GM21723 (cell line): ENCODE data around the gene MRPS14.

Experiments used
- ATAC-seq: cut with Tn5 transposase; IDR thresholded peaks from one replicate; pipeline ENCODE4 v1.9.1; 2021; ENCODE audit warnings: mild to moderate bottlenecking, moderate library complexity; ENCODE audit not compliant: unreplicated experiment

Gene MRPS14

GRCh38 chr1:174988986-174989385 is 34.2 kb downstream of the MRPS14 start:
- ATAC-seq = peak; percentile 70

- no peak for ATAC-seq
Observed at GRCh38 chr1:174988539-174988938, 34.7 kb downstream of the MRPS14 start.

GRCh38 chr1:174984952-174985351 is 38.3 kb downstream of the MRPS14 start:
- no peak for ATAC-seq

- ATAC-seq = no peak
Observed at GRCh38 chr1:174982971-174983689, 40.1 kb downstream of the MRPS14 start.

GRCh38 chr1:174976436-174977108 is 46.7 kb downstream of the MRPS14 start:
- no peak for ATAC-seq

GRCh38 chr1:174975764-174976163 is 47.5 kb downstream of the MRPS14 start:
- ATAC-seq = no peak

GRCh38 chr1:174974711-174975119 is 48.5 kb downstream of the MRPS14 start:
- no peak for ATAC-seq

- ATAC-seq = no peak
Observed at GRCh38 chr1:174971902-174972301, 51.3 kb downstream of the MRPS14 start.

- ATAC-seq = no peak
Observed at GRCh38 chr1:174971466-174971865, 51.8 kb downstream of the MRPS14 start.

GRCh38 chr1:174969977-174970376 is 53.2 kb downstream of the MRPS14 start:
- ATAC-seq = no peak

- peak; percentile 81 for ATAC-seq
Observed at GRCh38 chr1:174968750-174969244, 54.4 kb downstream of the MRPS14 start.

- no peak for ATAC-seq
Observed at GRCh38 chr1:174967845-174968705, 55.1 kb downstream of the MRPS14 start.

- ATAC-seq = no peak
Observed at GRCh38 chr1:174966008-174966572, 57.1 kb downstream of the MRPS14 start.

GRCh38 chr1:174965362-174966007 is 57.7 kb downstream of the MRPS14 start:
- no peak for ATAC-seq

- ATAC-seq = no peak
Observed at GRCh38 chr1:174964972-174965361, 58.3 kb downstream of the MRPS14 start.

GRCh38 chr1:174964261-174964971 is 58.8 kb downstream of the MRPS14 start:
- no peak for ATAC-seq

GRCh38 chr1:174963529-174964125 is 59.6 kb downstream of the MRPS14 start:
- ATAC-seq = no peak
